Sigmoid colon (tissue), 7 donors: ENCODE results near the gene JUND. TPM values are rescaled to one million over a fixed set of nuclear protein-coding genes. Genes with fewer than 3 reads are reported as not detected.

Experiments used
- DNase-seq: peaks from one replicate; pipeline ENCODE4 v3.0.0-alpha.2; 2019
- H3K27ac ChIP-seq, 4 donors: fragments of 200-600 bp; sonication (generic); one replicate each; pipeline ENCODE4 v1.5.1; 2016 to 2019; ENCODE audit warnings: mild to moderate bottlenecking in 1 of 4
- H3K27me3 ChIP-seq, 3 donors: fragments of 200-600 bp; sonication (generic); one replicate each; pipeline ENCODE4 v1.5.1; 2019; ENCODE audit warnings: mild to moderate bottlenecking in 1 of 3
- H3K36me3 ChIP-seq, 4 donors: fragments of 200-600 bp; sonication (generic); one replicate each; pipeline ENCODE4 v1.5.1; 2016 to 2019
- H3K4me1 ChIP-seq, 4 donors: fragments of 200-600 bp; sonication (generic); one replicate each; pipeline ENCODE4 v1.5.1; 2017 to 2019
- H3K4me3 ChIP-seq, 4 donors: fragments of 200-600 bp; sonication (generic); one replicate each; pipeline ENCODE4 v1.5.1; 2017 to 2019; ENCODE audit warnings: mild to moderate bottlenecking in 2 of 4, moderate library complexity in 1 of 4
- H3K9me3 ChIP-seq, 4 donors: fragments of 200-600 bp in 3 of 4; sonication (generic) in 3 of 4; one replicate each; pipeline versions ENCODE4 v1.5.1 to v1.6.1; 2013 to 2019
- EP300 ChIP-seq, 4 donors: sonication (generic); formaldehyde crosslinking; IDR thresholded peaks; one replicate each; pipeline ENCODE4 v1.6.1; 2017; ENCODE audit warnings: antibody characterized with exemption in 4 of 4
- POLR2A ChIP-seq, 2 donors: fragments of 450-650 bp; IDR thresholded peaks; one replicate each; pipeline ENCODE4 v1.6.1; 2016; ENCODE audit warnings: antibody characterized with exemption in 2 of 2, mild to moderate bottlenecking in 2 of 2, moderate library complexity in 2 of 2
- POLR2AphosphoS5 ChIP-seq, 4 donors: sonication (generic); formaldehyde crosslinking; IDR thresholded peaks; one replicate each; pipeline ENCODE4 v1.6.1; 2017; ENCODE audit warnings: antibody characterized with exemption in 4 of 4
- WGBS, 2 donors: extraction: QIAGEN DNeasy Blood & Tissue Kit; methylation state at CpG; one replicate each; pipeline ENCODE4 v1.1.7; 2013; 5-methylcytosine and 5-hydroxymethylcytosine counted together
- intact Hi-C: fragments of 100-400 bp; cut with DNase I; formaldehyde crosslinking; loops from one replicate; pipeline ENCODE4 v1.15.1; 2023
- polyA plus RNA-seq, 3 donors: library from polyadenylated mRNA; stranded (reverse); fragments of 200-250 nt; gene quantifications; one replicate each; pipeline ENCODE4 v1.2.3, GENCODE V29; 2013
- total RNA-seq, 4 donors: library from RNA; depleted of rRNA; stranded (reverse); fragments of >200 nt; gene quantifications; one replicate each; pipeline ENCODE4 v1.1.0, GENCODE V29; 2016
- TF ChIP-seq, protein P1 (sequence below), 4 experiments: fragments of 450-650 bp in 3 of 4; fragments of 200-600 bp in 1 of 4; IDR thresholded peaks; one replicate each; pipeline ENCODE4 v1.5.1; 2016 to 2019; ENCODE audit warnings: antibody characterized with exemption in 4 of 4, mild to moderate bottlenecking in 3 of 4, moderate library complexity in 2 of 4
- donor health status: healthy with polysubstance abuse.
- donor health status: Bipolar disorder and iron deficiency.
- donor health status: healthy.

JUND gene
- total and polyA plus RNA-seq, 7 donors = 163 to 369 (median 180) TPM

DNA sequence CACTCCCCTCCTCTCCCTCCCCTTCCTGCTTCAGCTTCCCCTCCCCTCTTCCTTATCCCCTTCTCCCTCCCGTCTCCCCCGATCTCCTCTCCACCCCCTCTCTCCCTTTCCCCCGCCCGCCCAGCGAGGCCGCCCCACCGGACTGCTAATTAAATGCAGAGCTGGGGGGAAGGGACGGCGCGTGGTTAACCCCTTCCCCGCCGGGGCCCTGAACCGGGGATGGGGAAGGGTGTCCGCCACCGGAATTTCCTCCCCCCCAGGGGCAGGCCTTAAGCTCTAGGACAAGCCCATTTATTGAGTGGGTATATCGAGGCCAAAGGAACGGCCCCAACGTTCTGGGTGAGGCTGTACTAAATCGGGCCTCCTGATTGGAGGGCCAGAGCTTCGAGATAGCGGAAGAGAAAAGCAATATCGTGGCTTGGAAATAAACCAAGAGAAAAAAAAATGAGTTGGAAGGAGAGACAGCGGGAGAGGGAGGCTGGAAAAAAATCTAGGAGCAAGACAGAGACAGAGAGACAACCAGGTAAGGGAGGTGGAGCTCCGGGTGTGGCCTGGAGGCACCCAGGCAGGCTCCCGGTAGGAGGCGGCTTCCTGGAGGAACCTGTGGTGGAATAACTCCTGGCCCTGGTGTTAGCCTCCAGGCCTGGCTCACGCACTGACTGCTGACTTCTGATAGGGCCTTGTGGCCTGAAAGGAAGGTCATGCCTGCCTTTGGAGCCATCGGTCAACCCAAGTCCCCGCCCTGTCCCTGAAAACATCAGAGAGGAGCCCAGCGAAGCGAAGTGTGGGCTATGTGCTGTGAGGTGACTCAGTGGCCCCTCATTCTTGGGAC, 11.6 kb upstream of the JUND start:
- TF ChIP-seq, protein P1, sequence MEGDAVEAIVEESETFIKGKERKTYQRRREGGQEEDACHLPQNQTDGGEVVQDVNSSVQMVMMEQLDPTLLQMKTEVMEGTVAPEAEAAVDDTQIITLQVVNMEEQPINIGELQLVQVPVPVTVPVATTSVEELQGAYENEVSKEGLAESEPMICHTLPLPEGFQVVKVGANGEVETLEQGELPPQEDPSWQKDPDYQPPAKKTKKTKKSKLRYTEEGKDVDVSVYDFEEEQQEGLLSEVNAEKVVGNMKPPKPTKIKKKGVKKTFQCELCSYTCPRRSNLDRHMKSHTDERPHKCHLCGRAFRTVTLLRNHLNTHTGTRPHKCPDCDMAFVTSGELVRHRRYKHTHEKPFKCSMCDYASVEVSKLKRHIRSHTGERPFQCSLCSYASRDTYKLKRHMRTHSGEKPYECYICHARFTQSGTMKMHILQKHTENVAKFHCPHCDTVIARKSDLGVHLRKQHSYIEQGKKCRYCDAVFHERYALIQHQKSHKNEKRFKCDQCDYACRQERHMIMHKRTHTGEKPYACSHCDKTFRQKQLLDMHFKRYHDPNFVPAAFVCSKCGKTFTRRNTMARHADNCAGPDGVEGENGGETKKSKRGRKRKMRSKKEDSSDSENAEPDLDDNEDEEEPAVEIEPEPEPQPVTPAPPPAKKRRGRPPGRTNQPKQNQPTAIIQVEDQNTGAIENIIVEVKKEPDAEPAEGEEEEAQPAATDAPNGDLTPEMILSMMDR (IDR thresholded peaks at IDR 0.05) = no peak
- TF ChIP-seq POLR2A (IDR thresholded peaks at IDR 0.05) (peak in 1 of 2 donors; percentile 1), EP300 (IDR thresholded peaks at IDR 0.05) (peak in 2 of 4 donors; percentile 62 to 64), POLR2AphosphoS5 (IDR thresholded peaks at IDR 0.05) (peak in 2 of 4 donors; percentile 27 to 51)
- Histone ChIP-seq H3K27me3 (no peaks in the 10 kb centered on the region), H3K4me3 (peak overlapping the region; percentile 62 to 94 (median 74)), H3K27ac (peak overlapping the region; percentile 96 to 100 (median 98)), H3K36me3 (no peaks in the 10 kb centered on the region), H3K9me3 (no peaks in the 10 kb centered on the region), H3K4me1 (peaks cover 0 to 33% (median 30%) of the 10 kb centered on the region in 4 donors)
- intact Hi-C loops = loop anchor here (5.0 kb wide), 1 partner anchor 34 kb away; no protein-coding TSS in a partner anchor
- peak; percentile 95 for DNase-seq
- WGBS, 2 donors = 7 to 14% methylated on average over 31 of the region's 31 CpGs

DNA sequence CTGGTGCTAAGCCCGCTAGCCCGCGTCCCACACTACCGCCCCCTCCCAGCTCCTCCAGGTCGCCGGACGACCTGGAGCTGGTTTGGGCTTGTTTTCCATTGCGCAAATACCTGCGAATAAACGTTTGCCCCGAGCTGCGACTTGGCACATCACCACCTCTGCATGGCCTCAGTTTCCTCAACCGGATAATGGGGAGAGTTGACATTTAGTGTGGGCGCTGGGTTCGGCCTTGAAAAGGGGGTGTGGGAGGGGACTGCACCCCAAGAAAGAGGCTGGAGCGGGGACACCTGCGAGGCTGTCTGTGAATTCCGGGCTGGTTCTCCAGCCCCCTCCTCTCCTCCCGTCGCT, 11.0 kb upstream of the JUND start:
- no peaks in the 10 kb centered on the region for H3K27me3 ChIP-seq
- peak in 1 of 2 donors; percentile 21 for TF ChIP-seq POLR2A (IDR thresholded peaks at IDR 0.05)
- TF ChIP-seq, protein P1 (IDR thresholded peaks at IDR 0.05) = no peak
- TF ChIP-seq EP300 (IDR thresholded peaks at IDR 0.05) = no peak
- peak in 1 of 4 donors; percentile 21 for TF ChIP-seq POLR2AphosphoS5 (IDR thresholded peaks at IDR 0.05)
- intact Hi-C loops = loop anchor here (5.0 kb wide), 1 partner anchor 35 kb away; no protein-coding TSS in a partner anchor
- no peaks in the 10 kb centered on the region for H3K36me3 ChIP-seq
- H3K9me3 ChIP-seq = no peaks in the 10 kb centered on the region
- H3K4me3 ChIP-seq = peak overlapping the region; percentile 62 to 94 (median 74)
- H3K27ac ChIP-seq = peak overlapping the region; percentile 96 to 100 (median 98)
- WGBS, 2 donors = 0% methylated on average over 20 of the region's 20 CpGs
- peaks cover 0 to 39% (median 33%) of the 10 kb centered on the region in 4 donors for H3K4me1 ChIP-seq
- no peak for DNase-seq

DNA sequence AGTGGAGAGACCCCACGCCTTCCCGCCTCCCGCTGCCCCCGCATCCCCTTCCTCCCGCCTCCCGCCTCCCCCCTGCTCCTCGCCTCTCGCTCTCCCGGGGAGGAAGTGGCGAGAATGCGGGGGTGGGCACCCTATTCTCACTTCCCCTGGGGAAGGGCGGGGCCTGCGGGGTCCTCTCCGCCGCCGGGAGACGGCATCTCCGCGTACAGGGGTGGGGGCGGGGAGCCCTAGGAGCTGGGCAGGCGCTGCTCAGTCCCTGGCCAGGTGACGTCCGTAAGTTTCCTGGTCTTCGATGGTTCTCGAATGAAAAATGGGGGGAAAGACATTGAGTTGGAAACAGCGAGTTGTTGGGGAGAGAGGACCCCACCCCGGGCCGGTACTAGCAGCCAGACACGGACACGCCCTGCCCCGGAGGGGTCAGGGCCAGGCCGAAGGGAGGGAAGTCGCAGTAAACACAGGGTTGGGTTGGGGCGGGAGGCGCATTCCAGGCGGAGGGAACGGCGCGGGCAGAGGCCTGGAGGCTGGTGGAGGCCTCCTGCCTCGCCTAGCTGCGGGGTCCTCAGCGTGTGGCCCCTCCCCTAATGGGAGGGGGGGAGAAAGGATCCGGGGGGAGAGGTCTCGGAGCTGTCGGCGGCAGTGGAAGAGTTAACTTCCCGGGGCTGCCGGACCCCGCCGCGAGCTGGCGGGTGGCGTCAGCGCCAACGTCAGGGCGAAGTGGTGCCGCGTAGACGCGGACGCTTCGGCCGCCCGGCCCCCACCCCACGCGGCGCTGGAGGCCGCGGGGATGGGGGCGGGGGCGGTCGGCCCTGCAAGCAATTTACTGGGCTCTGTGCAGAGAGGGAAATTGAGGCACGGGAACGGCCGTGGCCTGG, 10.4 kb upstream of the JUND start:
- Histone ChIP-seq H3K9me3 (no peaks in the 10 kb centered on the region), H3K4me1 (peaks cover 0 to 38% (median 34%) of the 10 kb centered on the region in 4 donors), H3K4me3 (peak overlapping the region; percentile 62 to 94 (median 74)), H3K36me3 (no peaks in the 10 kb centered on the region), H3K27ac (peak overlapping the region; percentile 96 to 100 (median 98)), H3K27me3 (no peaks in the 10 kb centered on the region)
- TF ChIP-seq EP300 (IDR thresholded peaks at IDR 0.05) (peak in 3 of 4 donors; percentile 8 to 65 (median 55)), POLR2AphosphoS5 (IDR thresholded peaks at IDR 0.05) (peak; percentile 89 to 97 (median 93)), POLR2A (IDR thresholded peaks at IDR 0.05) (peak; percentile 86 to 88)
- TF ChIP-seq, protein P1 (IDR thresholded peaks at IDR 0.05) = no peak
- 1% methylated on average over 75 of the region's 75 CpGs for WGBS, 2 donors
- intact Hi-C loops = loop anchor here (5.0 kb wide), 1 partner anchor 35 kb away; no protein-coding TSS in a partner anchor
- peak; percentile 96 for DNase-seq

DNA sequence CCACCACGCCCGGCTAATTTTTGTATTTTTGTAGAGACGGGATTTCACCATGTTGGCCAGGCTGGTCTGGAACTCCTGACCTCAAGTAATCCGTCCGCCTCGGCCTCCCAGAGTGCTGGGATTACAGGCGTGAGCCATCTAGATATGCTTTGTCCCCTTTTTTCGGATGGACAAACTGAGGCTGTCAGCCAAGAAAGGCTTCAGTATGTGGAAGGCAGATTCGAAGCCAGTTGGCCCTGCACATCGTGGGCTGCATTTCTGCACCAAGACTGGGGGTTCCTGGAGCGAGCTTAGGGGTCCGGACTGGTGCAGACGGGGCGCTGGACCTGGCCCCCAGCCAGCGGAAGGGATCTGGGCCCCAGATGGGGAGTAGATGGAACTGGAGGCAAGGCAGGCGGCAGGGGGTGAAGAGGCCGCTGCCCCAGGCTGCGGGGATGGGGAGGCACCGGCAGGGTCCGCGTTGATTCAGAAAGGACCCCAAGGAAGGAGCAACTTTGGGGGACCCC, 9.7 kb upstream of the JUND start:
- peak overlapping the region; percentile 96 to 100 (median 98) for H3K27ac ChIP-seq
- 44 to 54% methylated on average over 21 of the region's 21 CpGs for WGBS, 2 donors
- no peaks in the 10 kb centered on the region for H3K27me3 ChIP-seq
- H3K4me1 ChIP-seq = peaks cover 0 to 38% (median 34%) of the 10 kb centered on the region in 4 donors
- TF ChIP-seq, protein P1 (IDR thresholded peaks at IDR 0.05) = no peak
- no peak for TF ChIP-seq POLR2A (IDR thresholded peaks at IDR 0.05)
- no peak for TF ChIP-seq POLR2AphosphoS5 (IDR thresholded peaks at IDR 0.05)
- no peak for TF ChIP-seq EP300 (IDR thresholded peaks at IDR 0.05)
- no peak for DNase-seq
- no peaks in the 10 kb centered on the region for H3K9me3 ChIP-seq
- H3K4me3 ChIP-seq = peak overlapping the region; percentile 62 to 94 (median 74)
- H3K36me3 ChIP-seq = no peaks in the 10 kb centered on the region
- intact Hi-C loops = loop anchor here (5.0 kb wide), 1 partner anchor 36 kb away; no protein-coding TSS in a partner anchor
